Activated CD4-positive, CD25-positive, alpha-beta regulatory T cell treated with anti-CD3 and anti-CD28 coated beads, Interleukin-2, amount 50 U/mL, for 72 hours (primary cell): ENCODE data around the gene ANLN.
"Not testable (repeated sequence)": the region's sequence is repeated elsewhere in the genome, so short reads cannot be mapped to it uniquely, and the experiment has no call there.

Experiments used
- DNase-seq: peaks from one replicate; pipeline ENCODE4 v3.0.0; 2021

The ANLN gene

DNA sequence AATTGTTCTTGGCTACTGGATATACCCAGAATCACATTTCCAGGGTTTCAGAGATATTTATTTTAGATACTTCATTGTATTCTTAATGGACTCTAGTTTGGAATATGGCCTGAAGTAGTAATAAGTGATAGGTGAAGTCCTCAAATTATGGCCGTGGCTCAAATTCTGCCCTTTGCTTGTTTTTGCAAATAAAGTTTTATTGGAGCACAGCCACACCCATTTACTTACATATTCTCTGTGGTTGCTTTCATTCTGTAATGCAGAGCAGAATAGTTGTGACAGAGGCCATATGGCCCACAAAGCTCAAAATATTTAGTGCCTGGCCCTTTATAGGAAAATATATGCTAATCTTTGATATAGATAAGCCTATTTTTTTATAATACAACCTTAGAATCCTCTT lies 19.5 kb downstream of the ANLN start:
- DNase-seq: no peak

- no peak for DNase-seq
Observed at GRCh38 chr7:36415144-36415543, 25.5 kb downstream of the ANLN start.

DNA sequence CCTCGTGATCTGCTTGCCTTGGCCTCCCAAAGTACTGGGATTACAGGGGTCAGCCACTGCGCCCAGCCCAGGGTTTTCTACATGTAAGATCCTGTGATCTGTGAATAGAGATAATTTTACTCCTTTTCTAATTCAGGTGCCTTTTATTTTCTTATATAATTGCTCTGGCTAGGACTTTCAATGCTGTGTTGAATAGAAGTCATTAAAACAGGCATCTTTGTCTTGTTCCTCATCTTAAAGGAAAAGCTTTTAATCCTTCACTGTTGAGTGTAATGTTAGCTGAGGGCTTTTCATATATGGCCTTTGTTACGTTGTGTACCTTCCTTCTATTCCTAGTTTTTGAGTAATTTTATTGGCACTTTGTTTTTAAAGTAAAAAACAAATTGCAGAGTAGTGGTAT lies 26.6 kb downstream of the ANLN start:
- no peak for DNase-seq

- no peak for DNase-seq
Observed at GRCh38 chr7:36420307-36420706, 30.6 kb downstream of the ANLN start.

GRCh38 chr7:36422072-36422471 lies 32.4 kb downstream of the ANLN start:
- DNase-seq: no peak

DNA sequence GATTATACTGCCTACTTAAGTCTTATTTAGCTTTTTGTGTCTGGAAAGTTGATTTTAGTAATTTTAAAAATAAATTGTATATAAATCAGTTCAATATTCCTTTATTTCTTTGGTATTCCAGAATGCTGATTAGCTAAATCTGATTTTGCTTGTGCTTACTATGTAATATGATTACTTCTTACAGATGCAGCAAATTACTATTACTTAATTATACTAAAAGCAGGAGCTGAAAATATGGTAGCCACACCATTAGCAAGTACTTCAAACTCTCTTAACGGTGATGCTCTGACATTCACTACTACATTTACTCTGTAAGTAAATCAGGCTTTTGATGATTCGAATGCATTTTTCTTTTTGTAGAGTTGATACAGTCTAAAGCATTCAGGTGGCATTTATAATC lies 34.0 kb downstream of the ANLN start:
- DNase-seq: no peak

DNA sequence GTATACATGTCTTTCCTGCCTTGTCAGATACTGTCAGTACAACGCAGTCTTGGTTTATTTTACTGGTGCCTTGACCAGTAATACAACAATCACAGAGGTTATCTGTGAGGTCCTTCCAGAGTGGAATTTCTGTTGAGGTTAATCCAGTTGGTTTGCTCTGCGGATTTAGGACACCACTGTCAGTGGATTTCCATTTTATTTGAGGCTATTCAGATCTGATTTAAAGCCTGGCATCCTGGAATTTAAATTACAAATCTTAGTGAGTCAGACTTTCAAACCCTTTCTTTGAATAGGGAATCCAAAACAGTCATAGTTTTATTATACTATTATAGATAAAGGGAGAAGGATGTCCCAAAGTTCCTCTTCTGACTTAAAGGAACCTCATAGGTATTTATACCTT lies 40.5 kb downstream of the ANLN start:
- no peak for DNase-seq

- DNase-seq: no peak
Observed at GRCh38 chr7:36430881-36431280, 41.2 kb downstream of the ANLN start.

- DNase-seq: no peak
Observed at GRCh38 chr7:36438211-36438610, 48.5 kb downstream of the ANLN start.

GRCh38 chr7:36439624-36440023 lies 50.0 kb downstream of the ANLN start:
- no peak for DNase-seq

- DNase-seq: no peak
Observed at GRCh38 chr7:36440880-36441279, 51.2 kb downstream of the ANLN start.

DNA sequence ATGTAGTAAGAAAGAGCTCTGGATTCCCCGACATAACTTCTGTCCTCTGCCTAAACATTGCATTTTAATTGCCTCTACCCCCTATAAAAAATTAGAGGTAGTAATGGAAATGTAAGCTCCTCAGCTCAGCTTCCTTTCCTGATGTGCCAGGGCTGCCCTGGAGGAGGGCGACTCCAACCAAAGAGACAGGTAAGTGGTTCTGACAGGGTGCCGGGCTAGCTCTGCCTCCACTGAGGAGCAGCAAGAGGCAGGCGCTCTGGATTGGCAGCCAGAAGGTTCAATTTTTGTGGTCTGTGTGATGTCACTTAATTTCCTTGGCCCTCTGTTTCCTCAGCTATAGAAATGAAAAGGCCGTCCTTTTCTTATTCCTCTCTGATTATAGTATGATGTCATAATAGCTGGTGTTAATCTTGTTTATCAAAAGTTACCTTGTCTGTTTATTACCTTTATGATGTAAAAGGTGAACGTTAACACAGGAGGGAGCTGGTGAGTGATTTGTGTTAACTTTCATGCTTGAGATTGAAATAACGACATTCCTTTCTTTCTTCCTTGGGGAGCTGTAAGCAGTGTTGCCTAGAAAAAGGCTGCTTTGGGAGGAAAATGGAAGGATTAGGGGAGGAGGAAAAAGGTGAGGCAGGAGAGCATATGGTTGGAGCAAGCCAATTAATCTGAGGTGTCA lies 51.8 kb downstream of the ANLN start:
- DNase-seq: no peak

DNA sequence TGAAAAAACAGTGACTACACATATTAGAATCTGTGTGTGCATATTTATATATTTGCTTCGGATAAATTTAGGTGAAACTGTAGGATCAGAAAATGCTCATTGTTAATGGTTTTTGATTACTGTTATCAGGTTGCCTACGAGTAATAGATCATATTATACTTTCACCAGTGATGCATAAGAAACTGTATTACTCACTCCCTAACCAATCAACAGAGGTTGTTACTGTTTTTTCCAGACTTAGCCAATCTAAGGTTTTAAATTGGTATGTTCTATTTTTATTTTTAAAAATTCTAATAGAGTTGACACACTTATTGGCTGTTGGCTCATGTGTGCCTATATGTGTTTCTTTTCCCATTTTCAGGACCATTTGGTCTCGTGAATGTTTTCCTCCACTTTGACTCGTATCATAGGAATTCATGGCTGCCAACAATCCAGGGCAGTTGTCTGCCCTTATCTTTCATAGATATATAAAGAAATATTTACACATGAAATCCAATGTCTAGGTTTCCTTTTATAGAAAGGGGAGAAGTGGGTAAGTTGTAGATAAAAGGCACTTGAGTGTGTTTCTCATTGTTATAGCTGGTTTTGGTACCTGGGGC lies 59.2 kb downstream of the ANLN start:
- DNase-seq: no peak

DNA sequence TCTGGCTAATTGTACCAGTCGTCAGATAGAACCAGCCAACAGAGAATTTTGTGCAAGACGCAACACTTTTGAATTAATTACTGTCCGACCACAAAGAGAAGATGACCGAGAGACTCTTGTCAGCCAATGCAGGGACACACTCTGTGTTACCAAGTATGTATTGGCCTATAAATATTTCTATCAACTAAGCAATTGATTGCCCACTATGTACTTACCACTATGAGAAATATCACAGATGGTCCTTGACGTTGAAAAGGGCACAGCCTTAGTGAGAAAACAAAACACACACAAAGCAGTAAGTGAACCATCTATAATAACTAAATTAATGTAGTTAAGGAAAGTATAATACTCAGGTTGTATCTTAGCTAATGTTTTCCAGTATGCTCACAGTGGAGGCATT lies 60.0 kb downstream of the ANLN start:
- no peak for DNase-seq

GRCh38 chr7:36453769-36454168 lies 64.1 kb downstream of the ANLN start:
- no peak for DNase-seq

DNA sequence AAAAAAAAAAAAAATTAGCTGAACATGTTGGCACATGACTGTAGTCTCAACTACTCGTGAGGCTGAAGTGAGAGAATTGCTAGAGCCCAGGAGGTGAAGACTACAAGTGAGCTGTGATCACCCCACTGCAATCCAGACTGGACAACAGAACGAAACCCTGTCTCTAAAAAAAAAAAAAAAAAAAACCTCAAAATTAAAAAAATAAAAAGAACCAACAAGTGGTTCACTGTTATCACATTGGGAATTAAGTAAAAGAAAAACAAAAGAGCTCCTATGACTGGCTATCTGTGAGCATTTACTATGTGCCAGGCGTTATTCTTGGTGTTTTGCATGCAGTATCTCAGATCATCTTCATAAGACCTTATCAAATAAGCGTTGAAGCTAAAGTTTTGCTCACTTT lies 66.0 kb downstream of the ANLN start:
- no peak for DNase-seq

DNA sequence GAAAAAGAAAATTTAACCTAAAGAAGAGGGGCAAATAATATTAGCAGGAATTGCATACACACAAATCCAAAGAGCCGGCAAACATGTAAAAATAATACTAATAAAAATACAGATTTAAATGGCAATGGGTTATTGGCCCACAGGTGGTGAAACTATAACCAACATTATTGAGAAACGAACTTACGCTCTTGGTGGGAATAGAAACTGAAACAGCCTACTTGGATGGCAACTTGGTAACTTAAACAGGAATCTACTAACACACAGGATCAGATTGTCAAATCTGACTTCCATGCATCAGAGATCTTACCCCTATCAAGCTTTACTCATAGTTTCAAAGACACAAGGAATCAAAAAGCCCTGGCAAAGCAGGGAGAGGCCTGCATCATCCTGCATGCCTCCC lies 66.5 kb downstream of the ANLN start:
- DNase-seq: no peak

DNA sequence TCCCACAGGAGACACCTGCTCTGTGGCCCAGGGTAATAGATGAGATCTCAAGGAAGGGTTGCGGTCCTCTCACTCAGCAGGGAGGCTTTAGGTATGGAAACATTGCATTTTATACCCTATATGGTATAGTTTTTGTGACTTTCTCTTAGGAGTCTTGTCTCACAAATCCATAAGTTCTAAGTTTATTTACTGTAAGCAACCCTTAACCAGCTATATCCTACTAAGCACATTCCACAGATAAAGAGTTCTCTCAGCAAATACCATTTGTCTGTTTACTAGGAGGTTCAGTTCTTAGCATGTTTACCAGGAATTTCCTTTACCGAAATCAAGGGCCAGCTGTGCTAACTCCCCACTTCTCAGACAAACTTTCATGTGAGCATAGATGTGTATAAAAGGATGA lies 66.9 kb downstream of the ANLN start:
- no peak for DNase-seq

- DNase-seq: no peak
Observed at GRCh38 chr7:36459236-36459960, 69.7 kb downstream of the ANLN start.

GRCh38 chr7:36460811-36461429 lies 71.3 kb downstream of the ANLN start:
- no peak for DNase-seq

GRCh38 chr7:36462551-36463137 lies 73.0 kb downstream of the ANLN start:
- no peak for DNase-seq

DNA sequence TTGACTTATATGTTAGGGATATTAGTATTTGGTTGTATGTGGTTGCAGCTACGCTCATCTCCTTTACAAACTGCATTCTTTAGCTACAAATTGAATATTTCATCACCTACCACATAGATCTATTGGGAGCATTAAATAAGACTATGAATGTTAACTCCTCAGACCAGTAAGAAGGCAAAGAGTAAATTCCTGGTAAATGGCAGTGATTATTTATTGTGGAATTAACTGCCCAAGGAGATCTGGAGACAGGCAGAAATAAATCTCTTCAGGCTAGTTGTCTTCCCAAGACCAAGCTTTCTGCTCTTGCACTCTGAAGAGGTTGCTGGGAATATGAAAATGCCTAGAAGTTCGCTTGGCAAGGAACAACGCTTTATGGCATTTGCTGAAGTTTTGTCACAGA lies 74.6 kb downstream of the ANLN start:
- no peak for DNase-seq

- not testable (repeated sequence) for DNase-seq
Observed at GRCh38 chr7:36466001-36466400, 76.3 kb downstream of the ANLN start.
